Kidney (tissue), 14 donors: ENCODE measurements around the gene ZBTB46. TPM values are rescaled to one million over a fixed set of nuclear protein-coding genes. Genes with fewer than 3 reads are reported as not detected.

Source experiments
- DNase-seq, 5 donors: peaks; one replicate each; pipeline ENCODE4 v3.0.0-alpha.2; 2013 to 2020
- FAIRE-seq: peaks from 2 replicates; lab custom pipeline; 2012; peaks lifted over from hg19 to GRCh38; lab: Jason Lieb, UNC
- H3K27ac ChIP-seq, 2 donors: one replicate each; pipeline ENCODE4 v1.7.0; 2013; ENCODE audit warnings: low read depth in 2 of 2, low read length in 2 of 2, inconsistent platforms in 1 of 2
- H3K27me3 ChIP-seq: one replicate; pipeline ENCODE4 v1.7.1; 2013; ENCODE audit warnings: low read length, inconsistent platforms; ENCODE audit not compliant: control insufficient read depth, insufficient read depth
- H3K36me3 ChIP-seq, 3 donors: one replicate each; pipeline versions ENCODE4 v1.7.0 to v1.7.1; 2013; ENCODE audit warnings: low read length in 3 of 3, control low read depth in 1 of 3, inconsistent platforms in 1 of 3; ENCODE audit not compliant: insufficient read depth in 3 of 3, control insufficient read depth in 2 of 3
- H3K4me1 ChIP-seq, 3 donors: one replicate each; pipeline versions ENCODE4 v1.7.0 to v1.7.1; 2013; ENCODE audit warnings: low read length in 3 of 3, inconsistent platforms in 1 of 3, low read depth in 1 of 3; ENCODE audit not compliant: control insufficient read depth in 2 of 3, insufficient read depth in 2 of 3
- H3K4me3 ChIP-seq, 3 donors: one replicate each; pipeline versions ENCODE4 v1.7.0 to v1.8.1; 2013; ENCODE audit warnings: low read length in 3 of 3, control low read depth in 1 of 3, inconsistent platforms in 1 of 3
- H3K9ac ChIP-seq, 3 donors: one replicate each; pipeline versions ENCODE4 v1.7.0 to v1.7.1; 2013; ENCODE audit warnings: low read length in 3 of 3, control low read depth in 1 of 3, inconsistent platforms in 1 of 3
- H3K9me3 ChIP-seq, 3 donors: one replicate each; pipeline versions ENCODE4 v1.7.0 to v1.7.1; 2013; ENCODE audit warnings: low read length in 3 of 3, control low read depth in 1 of 3, inconsistent platforms in 1 of 3; ENCODE audit not compliant: control insufficient read depth in 2 of 3, insufficient read depth in 1 of 3
- intact Hi-C: fragments of 100-400 bp; cut with DNase I; formaldehyde crosslinking; loops from one replicate; pipeline ENCODE4 v1.11.1; 2022
- polyA plus RNA-seq: library from polyadenylated mRNA; stranded (reverse); fragments of 350-450 nt; fragmentation: Illumina TruSeq; extraction: RNeasy Lipid Tissue Mini Kit (QIAGEN cat#74804); gene quantifications from one replicate; pipeline ENCODE4 v1.2.3, GENCODE V29; 2014; ENCODE audit warnings: low read depth, low replicate concordance; ENCODE audit not compliant: insufficient read depth
- total RNA-seq: library from RNA; stranded (reverse); fragmentation: NEBNext Ultra II Directional; extraction: Animal tissue kit (Norgen Biotek cat#: 25700); gene quantifications from one replicate; pipeline ENCODE4 v1.2.1, GENCODE V29; 2021
- TF ChIP-seq, protein P1 (sequence below): IDR thresholded peaks from 3 replicates; pipeline ENCODE4 v1.5.1; 2012; ENCODE audit warnings: mild to moderate bottlenecking, moderate library complexity, borderline replicate concordance; ENCODE audit not compliant: insufficient read depth; ENCODE audit errors: extremely low read depth
- donor health status: control.
- donor health status: control.
- donor health status: control.
- donor health status: control.
- donor health status: control.
- donor health status: DM: yes; HTN: yes; CAD: no.
- donor health status: Normal renal cell carcinoma (clear cell type).

ZBTB46 gene
- total and polyA plus RNA-seq, 2 donors from 2014 or later, result 4.5 to 24.0 TPM

DNA sequence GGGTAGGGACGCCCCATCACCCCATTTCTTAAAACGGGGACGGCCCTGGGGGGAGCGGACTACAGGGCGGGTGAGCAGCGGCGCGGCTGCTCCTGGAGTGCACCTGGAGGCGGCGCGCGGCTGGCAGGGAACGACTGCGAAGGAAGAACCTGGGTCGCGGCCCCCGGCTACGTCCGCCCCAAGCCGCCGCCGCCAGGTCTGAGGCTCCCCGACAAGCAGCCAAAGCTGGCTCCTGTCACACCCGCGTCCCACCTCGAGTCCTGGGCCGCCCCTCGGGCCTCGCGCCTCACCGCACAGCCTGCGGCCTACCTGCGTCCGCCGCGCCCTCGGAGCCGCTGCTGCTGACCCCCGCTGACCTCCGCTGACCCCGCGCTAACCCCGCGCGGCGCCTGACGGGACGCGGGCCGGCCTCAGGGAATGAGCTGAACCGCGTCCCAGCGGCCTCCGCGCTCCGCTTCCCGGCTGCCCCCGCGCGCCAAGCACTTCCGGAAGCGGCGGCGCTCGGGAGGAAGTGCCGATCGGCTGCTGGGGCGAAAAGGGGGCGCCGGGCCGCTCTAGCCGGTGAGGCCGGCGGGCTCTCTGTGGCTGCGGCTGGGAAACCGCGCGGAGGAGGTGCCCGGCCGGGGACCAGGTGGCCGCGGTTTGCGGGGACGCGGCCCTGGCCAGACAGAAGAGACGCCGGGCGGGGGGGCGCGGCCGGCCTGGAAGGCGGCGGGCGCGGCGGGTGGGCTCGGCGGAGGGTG lies 123.3 kb downstream of the ZBTB46 start, which contains the start of the genes ARFRP1 and ZGPAT:
TSS of gene ARFRP1 (minus strand) at position 419 of the 743 bp plus-strand sequence. CDS start 885 bp downstream, outside the sequence.
TSS of gene ZGPAT (plus strand) at position 482 of the 743 bp plus-strand sequence. CDS start 542 bp downstream, outside the sequence.
- Histone ChIP-seq H3K27ac (peak within 1 kb of the TSS; percentile 71 to 83), H3K27me3 (no peaks in the 10 kb centered on the region), H3K36me3 (peaks cover 4 to 47% (median 12%) of the 10 kb centered on the region in 3 donors), H3K4me1 (peaks cover 0 to 17% (median 6%) of the 10 kb centered on the region in 3 donors), H3K9ac (peak within 1 kb of the TSS; percentile 18 to 84 (median 51)), H3K9me3 (no peaks in the 10 kb centered on the region), H3K4me3 (peak within 1 kb of the TSS; percentile 66 to 76 (median 67))
- no peak for FAIRE-seq
- TF ChIP-seq, protein P1, sequence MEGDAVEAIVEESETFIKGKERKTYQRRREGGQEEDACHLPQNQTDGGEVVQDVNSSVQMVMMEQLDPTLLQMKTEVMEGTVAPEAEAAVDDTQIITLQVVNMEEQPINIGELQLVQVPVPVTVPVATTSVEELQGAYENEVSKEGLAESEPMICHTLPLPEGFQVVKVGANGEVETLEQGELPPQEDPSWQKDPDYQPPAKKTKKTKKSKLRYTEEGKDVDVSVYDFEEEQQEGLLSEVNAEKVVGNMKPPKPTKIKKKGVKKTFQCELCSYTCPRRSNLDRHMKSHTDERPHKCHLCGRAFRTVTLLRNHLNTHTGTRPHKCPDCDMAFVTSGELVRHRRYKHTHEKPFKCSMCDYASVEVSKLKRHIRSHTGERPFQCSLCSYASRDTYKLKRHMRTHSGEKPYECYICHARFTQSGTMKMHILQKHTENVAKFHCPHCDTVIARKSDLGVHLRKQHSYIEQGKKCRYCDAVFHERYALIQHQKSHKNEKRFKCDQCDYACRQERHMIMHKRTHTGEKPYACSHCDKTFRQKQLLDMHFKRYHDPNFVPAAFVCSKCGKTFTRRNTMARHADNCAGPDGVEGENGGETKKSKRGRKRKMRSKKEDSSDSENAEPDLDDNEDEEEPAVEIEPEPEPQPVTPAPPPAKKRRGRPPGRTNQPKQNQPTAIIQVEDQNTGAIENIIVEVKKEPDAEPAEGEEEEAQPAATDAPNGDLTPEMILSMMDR, result no peak
- DNase-seq, result peak; percentile 84 to 97 (median 92)
- intact Hi-C loops, result no loop called here

DNA sequence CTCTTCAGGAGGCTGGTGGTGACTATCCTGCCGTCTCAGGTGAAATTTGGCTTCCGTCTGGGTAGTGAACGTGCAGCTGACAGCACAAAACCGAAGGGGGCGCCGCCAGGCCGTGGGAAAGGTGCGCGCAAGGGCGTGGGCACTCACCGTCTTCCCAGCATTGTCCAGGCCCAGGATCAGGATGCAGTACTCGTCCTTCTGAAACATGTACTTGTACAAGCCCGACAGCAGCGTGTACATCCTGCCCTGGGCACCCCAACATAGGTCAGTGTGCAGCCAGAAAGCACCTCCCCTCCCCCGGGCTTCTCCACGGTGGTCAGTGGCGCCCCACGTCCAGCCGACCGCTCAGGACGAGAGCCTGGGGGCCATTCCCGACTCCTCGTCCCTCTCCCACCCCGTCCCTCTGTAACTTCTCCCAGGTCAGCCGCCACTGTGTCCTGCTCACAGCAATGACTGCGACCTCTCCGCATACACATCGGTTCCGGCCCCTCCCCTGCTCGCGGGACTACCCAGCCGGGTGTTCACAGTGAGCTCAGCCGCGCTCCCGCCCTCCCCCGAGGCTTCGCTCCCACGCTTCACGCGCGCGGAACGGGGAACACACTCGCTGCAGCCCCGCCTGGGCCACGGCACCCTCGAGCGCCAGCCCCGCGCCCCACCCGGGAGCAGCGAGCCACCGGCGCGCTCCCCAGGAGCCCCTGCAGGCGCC lies 124.1 kb downstream of the ZBTB46 start:
- FAIRE-seq (no peak), DNase-seq (peak in 3 of 5 donors; percentile 58 to 87 (median 62))
- no peaks in the 10 kb centered on the region for H3K27me3 ChIP-seq
- no peaks in the 10 kb centered on the region for H3K9me3 ChIP-seq
- peaks cover 2 to 43% (median 13%) of the 10 kb centered on the region in 3 donors for H3K36me3 ChIP-seq
- H3K4me1 ChIP-seq, result peaks cover 0 to 17% (median 6%) of the 10 kb centered on the region in 3 donors
- TF ChIP-seq, protein P1, result peak; percentile 35
- H3K27ac ChIP-seq, result peak overlapping the region; percentile 71 to 83
- peak overlapping the region in 2 of 3 donors; percentile 51 to 84 for H3K9ac ChIP-seq
- intact Hi-C loops, result no loop called here
- H3K4me3 ChIP-seq, result peak overlapping the region; percentile 66 to 76 (median 67)

DNA sequence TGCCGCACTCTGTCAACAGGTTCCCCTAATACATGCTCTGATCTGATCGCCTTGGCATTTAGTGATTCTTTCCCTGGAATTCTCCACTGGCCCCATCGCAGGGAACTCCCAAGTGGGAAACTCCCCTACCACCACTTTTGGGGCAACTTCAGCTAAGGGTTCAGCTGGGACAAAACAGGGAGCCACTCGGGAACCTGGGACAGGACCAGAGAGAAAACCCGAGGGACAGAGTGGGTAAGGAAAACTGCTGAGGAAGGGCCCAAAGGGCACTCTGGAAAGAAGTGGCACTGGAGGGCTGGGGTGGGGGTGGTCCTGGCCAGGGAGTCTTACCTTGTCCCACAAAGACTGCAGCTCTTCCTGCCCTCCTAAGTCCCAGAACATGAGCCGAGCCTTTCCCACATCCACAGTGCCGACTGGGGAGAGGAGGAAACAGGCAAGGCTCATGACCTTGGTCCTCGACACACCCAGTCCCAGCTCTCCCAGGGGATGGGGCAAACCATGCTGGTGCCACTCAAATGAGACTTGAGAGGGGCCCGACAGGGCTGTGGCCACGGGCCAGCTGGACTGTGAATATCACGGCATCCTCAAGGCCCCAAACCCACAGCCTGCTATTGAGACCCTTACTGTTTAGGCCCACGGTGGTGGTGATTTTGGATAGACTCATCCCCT lies 124.9 kb downstream of the ZBTB46 start:
- Histone ChIP-seq H3K27ac (peak overlapping the region in 1 of 2 donors; percentile 71), H3K4me1 (peaks cover 0 to 17% (median 6%) of the 10 kb centered on the region in 3 donors), H3K9me3 (no peaks in the 10 kb centered on the region), H3K4me3 (peak overlapping the region in 1 of 3 donors; percentile 76), H3K27me3 (no peaks in the 10 kb centered on the region), H3K36me3 (peaks cover 2 to 36% (median 12%) of the 10 kb centered on the region in 3 donors), H3K9ac (peak overlapping the region in 1 of 3 donors; percentile 84)
- intact Hi-C loops, result no loop called here
- DNase-seq (peak in 1 of 5 donors; percentile 36), FAIRE-seq (no peak)
- TF ChIP-seq, protein P1, result no peak
